Stimulated activated CD4-positive, alpha-beta T cell treated with anti-CD3 and anti-CD28 coated beads, TNF-alpha, amount 100 ng/mL, for 48 hours (primary cell): Measurements from ENCODE around the gene USP9X.
A peak's percentile ranks its signal among the peaks of the same experiment; 100 is the strongest.
"Not testable (repeated sequence)": the region's sequence is repeated elsewhere in the genome, so short reads cannot be mapped to it uniquely, and the experiment has no call there.

Experiments used
- DNase-seq, 3 donors: peaks; one replicate each; pipeline ENCODE4 v3.0.0-alpha.2; 2020; ENCODE audit warnings: low read depth in 3 of 3

The USP9X gene

DNA sequence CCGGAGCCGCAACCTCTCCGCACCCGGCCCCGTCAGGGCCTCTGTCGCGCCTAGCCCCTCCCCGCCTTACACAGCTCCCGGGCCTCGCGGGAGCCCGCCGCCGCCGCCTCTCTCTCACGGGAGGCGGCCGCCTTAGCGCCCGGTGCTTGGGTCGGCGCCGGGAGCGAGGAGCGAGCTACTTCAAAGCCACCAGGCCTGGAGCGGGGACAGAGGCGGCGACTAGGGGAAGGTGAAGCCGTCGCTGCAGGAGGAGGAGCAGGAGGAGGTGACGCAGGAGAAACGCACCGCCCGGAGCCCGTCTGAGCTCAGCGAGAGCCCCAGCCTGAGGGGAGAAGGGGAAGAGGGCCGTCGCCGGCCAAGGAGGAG lies 250 bp downstream of the USP9X start:
- DNase-seq: peak; percentile 17 to 59 (median 34)

DNA sequence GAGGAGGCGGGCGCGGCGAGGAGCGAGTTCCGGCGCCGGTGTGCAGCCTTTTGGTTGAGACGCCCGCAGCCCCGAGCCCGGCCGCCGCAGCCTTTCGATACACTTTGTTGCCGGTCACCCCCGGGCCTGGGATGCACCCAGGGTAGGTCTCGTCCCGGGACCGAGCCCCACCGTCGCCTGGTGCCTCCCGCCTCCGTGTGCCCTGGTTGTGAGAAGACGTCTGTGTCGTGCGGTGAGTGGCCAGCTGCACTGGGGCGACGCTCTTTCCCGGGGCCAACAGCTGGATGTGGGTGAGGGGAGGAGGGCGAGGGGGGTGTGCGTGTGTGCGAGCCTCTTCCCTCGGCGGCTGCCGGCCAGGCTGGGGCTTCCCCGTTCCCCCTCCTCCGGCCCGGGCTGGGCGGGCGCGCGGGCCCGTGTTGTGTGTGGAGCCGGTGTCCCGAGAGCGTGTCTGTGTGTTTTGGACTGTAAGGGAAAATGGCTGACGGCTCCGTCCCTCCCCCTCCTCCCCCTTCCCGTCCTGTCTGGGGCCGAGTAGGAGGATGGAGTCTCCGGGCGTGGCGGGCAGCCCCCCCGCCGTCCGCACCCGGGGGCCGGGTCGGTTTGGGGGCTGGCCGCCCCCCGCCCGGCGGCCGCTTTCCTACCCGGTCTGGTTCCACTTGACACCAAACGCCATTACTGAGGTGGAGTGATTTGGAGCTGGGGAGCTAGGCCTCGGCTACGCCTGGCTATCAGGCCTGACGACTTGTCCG lies 807 bp downstream of the USP9X start:
- peak; percentile 8 to 44 (median 10) for DNase-seq

DNA sequence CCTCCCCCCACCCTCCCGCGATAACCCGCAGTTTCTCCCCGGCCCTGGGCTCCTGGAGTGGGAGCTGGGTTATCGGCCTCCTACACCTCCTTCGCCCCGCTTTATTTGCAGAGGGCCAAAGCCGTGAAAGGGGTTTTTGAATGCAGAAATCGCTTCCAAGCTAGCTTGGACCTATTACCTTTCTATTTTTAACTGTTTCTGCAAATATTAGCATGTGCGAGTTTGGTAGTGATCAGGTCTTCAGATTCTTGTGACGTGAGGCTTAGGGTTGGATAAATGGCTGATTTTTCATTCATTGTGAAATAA lies 1.3 kb downstream of the USP9X start:
- DNase-seq: peak in 1 of 3 donors; percentile 42

- no peak for DNase-seq
These were observed 2.0 kb downstream of the USP9X start for GRCh38 chrX:41087201-41087600.

DNA sequence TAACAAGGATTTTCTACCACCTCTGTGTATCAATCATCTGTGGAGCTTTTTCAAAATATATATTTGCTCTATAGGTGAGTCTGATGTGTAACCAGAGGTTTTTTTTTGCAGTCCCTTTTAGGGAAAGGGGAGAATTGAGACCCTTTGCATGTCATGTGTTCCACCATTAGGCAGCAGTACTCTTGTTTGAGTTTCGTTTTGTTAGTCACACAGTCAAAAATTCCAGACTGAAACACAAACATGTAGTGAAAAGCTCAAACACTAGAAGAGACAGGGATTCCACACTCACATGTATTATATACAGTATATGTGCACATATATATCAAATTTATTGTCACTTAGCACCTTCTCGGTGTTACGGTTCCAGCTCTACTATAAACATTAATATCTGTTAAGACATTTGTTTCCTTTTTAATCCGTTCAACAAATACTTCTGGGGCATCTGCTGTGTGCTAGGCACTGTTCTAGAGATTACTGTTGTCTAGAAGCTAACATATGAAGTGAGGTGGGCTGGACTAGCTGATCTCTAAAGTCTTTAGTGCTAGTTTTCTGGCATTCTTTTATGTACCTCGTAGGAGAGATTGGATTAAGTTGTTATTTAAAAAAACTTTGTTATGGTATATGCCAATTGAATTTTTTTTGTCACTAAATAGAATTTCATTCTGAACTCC lies 5.5 kb downstream of the USP9X start:
- no peak for DNase-seq

DNA sequence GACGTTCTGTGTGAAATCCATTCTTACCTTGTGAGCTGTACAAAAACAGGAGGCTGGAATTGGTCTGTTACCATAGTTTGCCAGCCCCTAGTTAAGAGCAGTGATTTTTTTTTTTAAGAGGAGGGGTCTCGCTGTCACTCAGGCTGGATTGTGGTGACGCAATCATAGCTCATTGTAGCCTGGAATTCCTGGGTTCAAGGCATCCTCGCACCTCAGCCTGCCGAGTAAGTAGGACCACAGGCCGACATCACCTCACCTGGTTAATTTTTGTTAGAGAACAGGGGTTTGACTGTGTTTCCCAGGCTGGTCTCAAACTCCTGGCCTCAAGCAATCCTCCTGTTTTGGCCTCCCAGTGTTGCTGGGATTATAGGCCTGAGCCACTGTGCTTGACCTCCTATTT lies 7.5 kb downstream of the USP9X start:
- DNase-seq: no peak

GRCh38 chrX:41095174-41095573 lies 9.9 kb downstream of the USP9X start:
- no peak for DNase-seq

DNA sequence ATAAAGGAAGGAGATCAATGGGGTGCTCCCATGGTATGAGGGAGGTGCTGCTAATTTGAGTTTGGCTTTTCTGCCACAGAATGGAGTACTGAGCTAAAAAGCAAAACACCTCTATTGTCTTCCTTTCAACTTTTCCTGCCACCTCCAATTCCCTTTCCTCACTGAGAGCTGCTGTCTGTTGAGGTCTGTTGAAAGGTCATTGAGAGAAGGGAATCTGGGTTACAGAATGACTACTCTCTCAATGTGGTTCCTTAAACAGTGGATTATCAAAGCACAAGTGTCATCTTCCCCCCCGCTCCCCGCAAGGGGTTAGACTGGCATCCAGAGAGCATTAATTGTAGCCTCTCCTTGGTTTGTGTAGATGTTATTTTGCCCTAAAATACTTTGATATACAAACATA lies 10.7 kb downstream of the USP9X start:
- DNase-seq: no peak

GRCh38 chrX:41096339-41096955 lies 11.2 kb downstream of the USP9X start:
- DNase-seq: no peak

DNA sequence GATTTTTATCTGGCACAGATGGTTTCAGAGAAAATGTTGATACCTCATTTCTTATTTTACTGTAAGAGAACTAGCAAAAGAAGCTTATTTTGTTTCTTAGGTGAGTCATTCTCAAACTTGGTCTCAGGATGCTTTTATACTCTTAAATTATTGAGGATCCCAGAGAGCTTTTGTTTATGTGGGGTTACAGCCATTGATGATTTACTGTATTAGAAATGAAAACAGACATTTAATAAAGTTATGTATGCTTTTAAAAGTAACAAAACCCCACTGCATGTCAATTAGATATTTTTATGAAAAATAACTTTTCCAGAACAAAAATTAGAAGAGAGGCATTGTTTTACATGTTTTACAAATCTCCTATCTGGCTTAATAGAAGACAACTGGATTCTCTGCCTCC lies 12.1 kb downstream of the USP9X start:
- DNase-seq: no peak

GRCh38 chrX:41100200-41100599 lies 15.0 kb downstream of the USP9X start:
- DNase-seq: no peak

DNA sequence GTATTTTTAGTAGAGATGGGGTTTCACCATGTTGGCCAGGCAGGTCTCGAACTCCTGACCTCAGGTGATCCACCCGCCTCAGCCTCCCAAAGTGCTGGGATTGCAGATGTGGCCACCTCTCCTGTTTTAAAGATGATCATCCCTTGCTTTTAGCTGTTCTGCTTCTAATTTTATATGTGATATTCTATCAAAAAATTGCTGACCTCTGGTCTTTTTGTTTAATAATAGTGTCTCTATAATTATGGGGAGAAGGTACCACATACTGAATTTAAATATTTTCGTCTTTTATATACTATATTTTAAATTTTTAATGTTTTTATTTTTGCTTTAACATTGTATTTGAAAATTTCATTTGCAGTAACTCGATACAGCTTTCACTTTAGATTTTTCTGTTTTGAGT lies 15.6 kb downstream of the USP9X start:
- DNase-seq: no peak

- DNase-seq: no peak
These were observed 19.8 kb downstream of the USP9X start for GRCh38 chrX:41105005-41105404.

- DNase-seq: not testable (repeated sequence)
These were observed 21.0 kb downstream of the USP9X start for GRCh38 chrX:41106257-41106656.

- no peak for DNase-seq
These were observed 22.8 kb downstream of the USP9X start for GRCh38 chrX:41108007-41108406.

DNA sequence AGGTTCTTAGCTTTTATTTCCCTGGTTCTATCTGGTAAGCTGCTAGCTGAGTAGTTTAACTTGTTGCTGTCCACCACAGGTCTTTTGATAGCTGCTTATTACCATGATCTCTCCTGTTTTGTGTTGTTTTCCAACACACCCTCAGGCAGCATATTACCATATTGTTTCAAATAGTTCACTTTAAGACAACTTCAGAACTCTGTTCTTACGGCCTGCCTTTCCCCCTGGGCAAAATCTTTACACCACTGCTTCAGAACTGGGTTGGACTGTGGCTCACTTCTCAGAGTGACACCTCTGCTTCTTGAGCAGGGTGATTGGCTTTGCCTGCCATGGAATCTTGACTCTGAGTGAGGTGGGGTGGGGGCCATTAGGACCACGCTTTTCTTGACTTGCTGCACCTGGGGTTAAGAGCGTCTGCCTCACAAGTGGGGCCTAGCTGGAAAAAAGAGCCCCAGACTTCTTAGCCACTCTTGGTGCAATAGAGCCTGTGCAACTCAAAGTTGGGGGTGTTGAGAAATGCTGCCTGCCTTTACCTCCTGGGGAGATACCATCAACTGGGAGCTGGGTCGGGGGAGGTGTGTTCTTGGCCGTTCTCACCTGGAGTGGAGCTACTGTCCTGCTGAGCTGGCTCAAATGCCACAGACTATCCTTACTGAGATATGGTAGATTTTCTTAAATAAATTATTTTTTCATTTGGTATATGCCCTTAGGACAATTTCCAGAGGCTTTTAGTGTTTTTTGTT lies 23.4 kb downstream of the USP9X start:
- DNase-seq: no peak

GRCh38 chrX:41110801-41111625 lies 25.8 kb downstream of the USP9X start:
- no peak for DNase-seq

GRCh38 chrX:41115104-41115425 lies 29.8 kb downstream of the USP9X start:
- not testable (repeated sequence) for DNase-seq

GRCh38 chrX:41116948-41117347 lies 31.7 kb downstream of the USP9X start:
- no peak for DNase-seq

- DNase-seq: peak in 1 of 3 donors; percentile 10
These were observed 32.9 kb downstream of the USP9X start for GRCh38 chrX:41118156-41118555.

DNA sequence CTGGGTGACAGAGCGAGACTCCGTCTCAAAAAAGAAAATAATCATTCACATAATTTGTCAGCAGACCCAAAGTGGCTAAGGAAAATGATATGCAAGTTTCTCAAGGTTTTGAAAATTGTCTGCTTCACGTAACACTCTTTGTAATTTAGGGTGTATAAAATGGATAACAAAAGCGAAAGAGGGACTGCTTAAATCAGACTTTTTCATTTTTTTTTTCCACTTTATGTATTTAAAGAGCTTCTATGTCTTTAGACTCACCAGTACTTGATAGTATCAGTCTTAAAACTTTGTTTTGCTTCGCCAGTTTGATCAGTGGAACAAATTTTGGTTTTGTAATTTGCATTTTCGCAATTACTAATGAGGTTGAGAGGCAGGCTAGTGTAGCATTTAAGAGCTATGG lies 34.6 kb downstream of the USP9X start:
- DNase-seq: no peak

DNA sequence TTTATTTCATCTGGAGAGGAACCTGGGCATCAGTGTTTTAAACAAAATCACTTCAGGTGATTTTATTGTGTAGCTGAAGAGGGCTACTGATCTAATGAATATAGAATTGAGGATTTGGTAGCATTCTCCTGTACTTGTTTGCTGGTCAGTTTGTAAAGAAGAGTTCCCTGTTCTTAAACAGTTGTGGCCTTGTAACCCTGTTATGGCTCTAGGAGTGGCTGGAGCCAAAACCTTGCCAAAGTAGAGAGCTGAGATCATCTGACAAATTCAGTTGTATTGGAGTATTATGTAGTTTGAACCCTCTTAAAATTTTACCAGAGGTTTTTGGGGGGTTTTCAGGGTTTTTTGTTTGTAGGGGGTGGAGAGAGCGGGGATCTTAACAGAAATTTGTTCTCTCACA lies 36.5 kb downstream of the USP9X start:
- DNase-seq: no peak
